Hepatocyte (in vitro differentiated cells): Measurements from ENCODE around the gene PHLPP1.

Experiments
- EZH2 ChIP-seq: fragments of 200-600 bp; sonication (generic); IDR thresholded peaks from 2 replicates; pipeline ENCODE4 v1.6.1; 2016; ENCODE audit warnings: antibody characterized with exemption, mild to moderate bottlenecking, borderline replicate concordance
- EZH2phosphoT487 ChIP-seq: fragments of 200-600 bp; sonication (generic); IDR thresholded peaks from one replicate; pipeline ENCODE4 v1.6.1; 2018; ENCODE audit warnings: antibody characterized with exemption, mild to moderate bottlenecking, low read depth, moderate library complexity; ENCODE audit not compliant: unreplicated experiment, severe bottlenecking
- TF ChIP-seq, protein P1 (sequence below): fragments of 200-600 bp; sonication (generic); IDR thresholded peaks from 2 replicates; pipeline ENCODE4 v1.5.1; 2016; ENCODE audit warnings: antibody characterized with exemption, mild to moderate bottlenecking; ENCODE audit not compliant: poor library complexity

GRCh38 chr18:62741118-62741566 is 25.8 kb downstream of the PHLPP1 start:
- TF ChIP-seq, protein P1, sequence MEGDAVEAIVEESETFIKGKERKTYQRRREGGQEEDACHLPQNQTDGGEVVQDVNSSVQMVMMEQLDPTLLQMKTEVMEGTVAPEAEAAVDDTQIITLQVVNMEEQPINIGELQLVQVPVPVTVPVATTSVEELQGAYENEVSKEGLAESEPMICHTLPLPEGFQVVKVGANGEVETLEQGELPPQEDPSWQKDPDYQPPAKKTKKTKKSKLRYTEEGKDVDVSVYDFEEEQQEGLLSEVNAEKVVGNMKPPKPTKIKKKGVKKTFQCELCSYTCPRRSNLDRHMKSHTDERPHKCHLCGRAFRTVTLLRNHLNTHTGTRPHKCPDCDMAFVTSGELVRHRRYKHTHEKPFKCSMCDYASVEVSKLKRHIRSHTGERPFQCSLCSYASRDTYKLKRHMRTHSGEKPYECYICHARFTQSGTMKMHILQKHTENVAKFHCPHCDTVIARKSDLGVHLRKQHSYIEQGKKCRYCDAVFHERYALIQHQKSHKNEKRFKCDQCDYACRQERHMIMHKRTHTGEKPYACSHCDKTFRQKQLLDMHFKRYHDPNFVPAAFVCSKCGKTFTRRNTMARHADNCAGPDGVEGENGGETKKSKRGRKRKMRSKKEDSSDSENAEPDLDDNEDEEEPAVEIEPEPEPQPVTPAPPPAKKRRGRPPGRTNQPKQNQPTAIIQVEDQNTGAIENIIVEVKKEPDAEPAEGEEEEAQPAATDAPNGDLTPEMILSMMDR, result no peak
- TF ChIP-seq EZH2, result no peak
- no peak for TF ChIP-seq EZH2phosphoT487
